CD14-positive monocyte (primary cell): Measurements from ENCODE around the gene PCDH1. TPM values are rescaled to one million over a fixed set of nuclear protein-coding genes. Genes with fewer than 3 reads are reported as not detected.
A peak's percentile ranks its signal among the peaks of the same experiment; 100 is the strongest.

Experiments used
- DNase-seq, 3 donors: peaks; one replicate each; pipeline ENCODE4 v3.0.0-alpha.2; 2011 to 2022
- H2AFZ ChIP-seq: 2 replicates; pipeline ENCODE4 v1.6.0; 2012; ENCODE audit warnings: mild to moderate bottlenecking, low read depth, low read length, inconsistent platforms; ENCODE audit not compliant: insufficient read depth, poor library complexity, severe bottlenecking
- H3K27ac ChIP-seq, 2 donors: 1 replicate in 1 of 2; 2 replicates in 1 of 2; pipeline ENCODE4 v1.5.1; 2012 to 2013; ENCODE audit warnings: low read length in 2 of 2, control low read depth in 1 of 2, inconsistent platforms in 1 of 2, low read depth in 1 of 2, mild to moderate bottlenecking in 1 of 2
- H3K27me3 ChIP-seq, 2 donors: one replicate each; pipeline versions ENCODE4 v1.6.0 to v1.6.1; 2011 to 2013; ENCODE audit warnings: low read length in 2 of 2; ENCODE audit not compliant: control insufficient read depth in 2 of 2, insufficient read depth in 2 of 2
- H3K36me3 ChIP-seq, 2 donors: replicated peaks in 1 of 2; 1 replicate in 1 of 2; 2 replicates in 1 of 2; pipeline versions ENCODE4 v1.5.1 to v1.6.1; 2012 to 2013; ENCODE audit warnings: low read length in 2 of 2, control low read depth in 1 of 2, inconsistent platforms in 1 of 2, mild to moderate bottlenecking in 1 of 2; ENCODE audit not compliant: insufficient read depth in 2 of 2, control insufficient read depth in 1 of 2
- H3K4me1 ChIP-seq, 2 donors: 1 replicate in 1 of 2; 2 replicates in 1 of 2; pipeline versions ENCODE4 v1.5.1 to v1.6.1; 2012 to 2013; ENCODE audit warnings: low read length in 2 of 2, control low read depth in 1 of 2, inconsistent platforms in 1 of 2, mild to moderate bottlenecking in 1 of 2, moderate library complexity in 1 of 2; ENCODE audit not compliant: insufficient read depth in 2 of 2, control insufficient read depth in 1 of 2
- H3K4me2 ChIP-seq: replicated peaks from 2 replicates; pipeline ENCODE3; 2012; ENCODE audit warnings: low read length, moderate library complexity, mild to moderate bottlenecking; ENCODE audit not compliant: poor library complexity, severe bottlenecking; ENCODE audit errors: extremely low read depth
- H3K4me3 ChIP-seq, 3 experiments: fragments of 200-600 bp in 1 of 3; sonication (generic) in 1 of 3; replicated peaks in 1 of 3; 1 replicate in 2 of 3; 2 replicates in 1 of 3; pipeline ENCODE4 v1.5.1; 2011 to 2013; ENCODE audit warnings: low read length in 3 of 3, mild to moderate bottlenecking in 3 of 3, control low read depth in 2 of 3, low read depth in 2 of 3, inconsistent platforms in 1 of 3, moderate library complexity in 1 of 3
- H3K79me2 ChIP-seq: 2 replicates; pipeline ENCODE4 v1.6.0; 2012; ENCODE audit warnings: mild to moderate bottlenecking, control low read depth, inconsistent platforms, low read length, moderate library complexity; ENCODE audit not compliant: insufficient read depth
- H3K9ac ChIP-seq: 2 replicates; pipeline ENCODE4 v1.6.0; 2017; ENCODE audit warnings: low read length, mild to moderate bottlenecking; ENCODE audit not compliant: insufficient read depth, poor library complexity, severe bottlenecking
- H3K9me3 ChIP-seq, 2 donors: replicated peaks in 1 of 2; 1 replicate in 1 of 2; 2 replicates in 1 of 2; pipeline versions ENCODE4 v1.5.1 to v1.6.1; 2012 to 2013; ENCODE audit warnings: low read length in 2 of 2, control low read depth in 1 of 2; ENCODE audit not compliant: control insufficient read depth in 1 of 2, insufficient read depth in 1 of 2
- H4K20me1 ChIP-seq: 2 replicates; pipeline ENCODE4 v1.6.0; 2012; ENCODE audit warnings: mild to moderate bottlenecking, low read length, control low read depth, moderate library complexity; ENCODE audit not compliant: insufficient read depth
- H3K27ac Mint-ChIP-seq, 7 donors: one replicate each; pipeline ENCODE4 v1.8.0; 2020; ENCODE audit warnings: mild to moderate bottlenecking in 7 of 7, mixed read lengths in 7 of 7, moderate library complexity in 6 of 7, inconsistent platforms in 2 of 7
- H3K27me3 Mint-ChIP-seq, 3 donors: one replicate each; pipeline ENCODE4 v1.8.0; 2021 to 2022; ENCODE audit warnings: low read depth in 3 of 3, mild to moderate bottlenecking in 3 of 3, mixed read lengths in 3 of 3, moderate library complexity in 3 of 3, inconsistent platforms in 1 of 3
- H3K36me3 Mint-ChIP-seq, 2 donors: one replicate each; pipeline ENCODE4 v1.8.0; 2020; ENCODE audit warnings: mixed read lengths in 2 of 2, inconsistent platforms in 1 of 2, mild to moderate bottlenecking in 1 of 2
- H3K4me1 Mint-ChIP-seq: one replicate; pipeline ENCODE4 v1.8.0; 2020; ENCODE audit warnings: mild to moderate bottlenecking, mixed read lengths
- H3K4me3 Mint-ChIP-seq, 2 donors: one replicate each; pipeline ENCODE4 v1.8.0; 2020; ENCODE audit warnings: mild to moderate bottlenecking in 2 of 2, mixed read lengths in 2 of 2, moderate library complexity in 1 of 2
- H3K9me3 Mint-ChIP-seq, 7 donors: one replicate each; pipeline ENCODE4 v1.8.0; 2020 to 2022; ENCODE audit warnings: mixed read lengths in 7 of 7, mild to moderate bottlenecking in 6 of 7, moderate library complexity in 6 of 7, inconsistent platforms in 2 of 7
- WGBS: methylation state at CpG from one replicate; pipeline ENCODE4 v1.1.5; 2013; ENCODE audit warnings: missing lambda C conversion rate; ENCODE audit not compliant: insufficient coverage; 5-methylcytosine and 5-hydroxymethylcytosine counted together
- intact Hi-C, 2 donors: fragments of 100-400 bp; cut with micrococcal nuclease; formaldehyde crosslinking; loops; one replicate each; pipeline versions ENCODE4 v1.15.0 to v1.15.1; 2023
- polyA plus RNA-seq, 3 donors: library from polyadenylated mRNA; depleted of rRNA in 1 of 3; unstranded in 2 of 3; stranded (reverse) in 1 of 3; fragments of 300-500 nt in 2 of 3; fragments of >200 nt in 1 of 3; fragmentation: Illumina TruSeq in 2 of 3; gene quantifications; 1 replicate in 2 of 3; 2 replicates in 1 of 3; pipeline ENCODE4 v1.2.3, GENCODE V29; 2012 to 2021
- TF ChIP-seq, protein P1 (sequence below): fragments of 200-600 bp; IDR thresholded peaks from one replicate; pipeline ENCODE4 v1.8.0; 2022; ENCODE audit warnings: antibody characterized with exemption, mild to moderate bottlenecking

PCDH1 gene
- polyA plus RNA-seq, 3 donors: not detected

DNA sequence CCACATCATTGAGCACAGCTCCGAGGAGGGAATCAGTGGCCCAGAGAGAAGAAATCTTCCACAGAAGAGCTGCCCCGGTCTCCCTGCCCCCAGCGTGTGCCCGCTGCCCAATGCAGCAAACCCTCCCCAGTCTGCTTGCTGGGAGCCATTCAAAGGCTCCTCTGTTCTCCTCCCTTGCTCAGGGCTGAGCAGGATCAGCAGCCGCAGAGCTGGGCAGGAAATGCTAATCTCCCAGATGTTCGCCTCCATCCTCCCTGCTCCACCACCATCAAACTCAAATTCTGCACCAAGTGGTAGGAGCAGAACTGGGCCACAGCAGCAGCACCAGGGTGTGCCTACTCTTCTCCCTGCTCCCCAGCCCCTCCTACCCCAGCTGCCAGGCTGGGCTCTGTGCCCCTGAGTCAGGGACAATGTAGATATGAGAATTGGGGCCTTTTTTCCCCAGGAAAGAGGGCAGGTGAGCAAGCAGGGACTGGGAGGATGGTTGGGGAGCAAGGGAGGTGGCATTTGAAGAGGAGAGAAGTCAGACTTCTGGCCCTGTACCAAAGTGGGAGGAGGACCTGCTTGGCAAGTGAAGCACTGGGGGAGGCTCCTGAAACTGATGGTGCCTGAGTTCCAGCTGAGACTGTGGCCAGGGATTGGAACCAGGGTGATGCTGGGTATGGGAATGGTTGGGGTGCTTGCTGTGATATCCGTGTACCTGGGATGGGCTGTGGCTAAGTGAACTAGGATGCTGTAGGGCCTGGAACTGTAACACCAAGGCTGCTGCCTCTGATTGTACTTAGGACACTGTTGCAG is 1.9 kb upstream of the PCDH1 start:
- H2AFZ ChIP-seq: no peak overlapping the region
- 16% methylated on average over 6 of the region's 7 CpGs for WGBS
- TF ChIP-seq, protein P1, sequence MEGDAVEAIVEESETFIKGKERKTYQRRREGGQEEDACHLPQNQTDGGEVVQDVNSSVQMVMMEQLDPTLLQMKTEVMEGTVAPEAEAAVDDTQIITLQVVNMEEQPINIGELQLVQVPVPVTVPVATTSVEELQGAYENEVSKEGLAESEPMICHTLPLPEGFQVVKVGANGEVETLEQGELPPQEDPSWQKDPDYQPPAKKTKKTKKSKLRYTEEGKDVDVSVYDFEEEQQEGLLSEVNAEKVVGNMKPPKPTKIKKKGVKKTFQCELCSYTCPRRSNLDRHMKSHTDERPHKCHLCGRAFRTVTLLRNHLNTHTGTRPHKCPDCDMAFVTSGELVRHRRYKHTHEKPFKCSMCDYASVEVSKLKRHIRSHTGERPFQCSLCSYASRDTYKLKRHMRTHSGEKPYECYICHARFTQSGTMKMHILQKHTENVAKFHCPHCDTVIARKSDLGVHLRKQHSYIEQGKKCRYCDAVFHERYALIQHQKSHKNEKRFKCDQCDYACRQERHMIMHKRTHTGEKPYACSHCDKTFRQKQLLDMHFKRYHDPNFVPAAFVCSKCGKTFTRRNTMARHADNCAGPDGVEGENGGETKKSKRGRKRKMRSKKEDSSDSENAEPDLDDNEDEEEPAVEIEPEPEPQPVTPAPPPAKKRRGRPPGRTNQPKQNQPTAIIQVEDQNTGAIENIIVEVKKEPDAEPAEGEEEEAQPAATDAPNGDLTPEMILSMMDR: no peak
- intact Hi-C loops: loop anchor here in 1 of 2 donors (5.0 kb wide), 1 partner anchor 178 kb away; no protein-coding TSS in a partner anchor
- peaks cover 12 to 18% of the 10 kb centered on the region in 2 donors for H3K4me1 ChIP-seq
- Mint-ChIP-seq H3K4me1 (peaks cover 25% of the 10 kb centered on the region), H3K27me3 (peaks cover 87 to 97% (median 92%) of the 10 kb centered on the region in 3 donors), H3K27ac (peak overlapping the region in 3 of 7 donors; percentile 11 to 72 (median 38)), H3K36me3 (peaks cover 0 to 13% of the 10 kb centered on the region in 2 donors), H3K9me3 (peaks cover 0 to 31% (median 13%) of the 10 kb centered on the region in 7 donors), H3K4me3 (peak overlapping the region in 1 of 2 donors; percentile 98)
- no peak overlapping the region for H3K27ac ChIP-seq
- H3K9me3 ChIP-seq: peaks cover 2 to 50% of the 10 kb centered on the region in 2 donors
- peaks cover 77 to 92% of the 10 kb centered on the region in 2 donors for H3K27me3 ChIP-seq
- no peak for DNase-seq
- no peak overlapping the region for H3K4me3 ChIP-seq
- peaks cover 4% of the 10 kb centered on the region for H4K20me1 ChIP-seq
- H3K9ac ChIP-seq: no peak overlapping the region
- no peaks in the 10 kb centered on the region for H3K36me3 ChIP-seq
- no peak overlapping the region for H3K4me2 ChIP-seq
- H3K79me2 ChIP-seq: no peaks in the 10 kb centered on the region

DNA sequence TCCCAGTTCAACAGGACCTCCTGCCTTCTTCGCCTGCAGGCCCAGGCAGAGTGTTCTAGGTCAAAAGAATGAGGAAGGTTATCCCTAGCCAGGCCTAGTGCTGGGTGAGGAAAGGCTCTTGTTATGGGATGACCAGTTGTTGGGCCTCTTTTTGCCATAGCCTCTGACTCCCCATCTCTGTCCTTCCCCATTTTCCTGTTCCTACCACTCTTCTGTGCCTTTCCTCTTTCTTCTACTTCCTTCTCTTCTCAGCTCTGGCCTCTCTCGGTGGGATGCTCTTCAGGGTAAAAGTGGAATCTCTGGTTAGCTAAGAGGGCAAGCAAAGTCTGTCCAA is 1.2 kb upstream of the PCDH1 start:
- Histone ChIP-seq H3K4me3 (peak overlapping the region in 1 of 3 experiments; percentile 58), H3K27ac (no peak overlapping the region), H3K27me3 (peaks cover 74 to 92% of the 10 kb centered on the region in 2 donors), H4K20me1 (peaks cover 4% of the 10 kb centered on the region), H3K36me3 (no peaks in the 10 kb centered on the region), H3K79me2 (no peaks in the 10 kb centered on the region), H3K9ac (no peak overlapping the region), H2AFZ (no peak overlapping the region), H3K4me2 (peak overlapping the region; percentile 62), H3K9me3 (peaks cover 2 to 52% of the 10 kb centered on the region in 2 donors), H3K4me1 (peaks cover 12 to 18% of the 10 kb centered on the region in 2 donors)
- Mint-ChIP-seq H3K27ac (peak overlapping the region in 4 of 7 donors; percentile 10 to 47 (median 26)), H3K4me1 (peaks cover 25% of the 10 kb centered on the region), H3K36me3 (peaks cover 0 to 13% of the 10 kb centered on the region in 2 donors), H3K4me3 (peak overlapping the region; percentile 72 to 98), H3K27me3 (peaks cover 88 to 97% (median 93%) of the 10 kb centered on the region in 3 donors), H3K9me3 (peaks cover 0 to 31% (median 12%) of the 10 kb centered on the region in 7 donors)
- TF ChIP-seq, protein P1: peak; percentile 71
- intact Hi-C loops: loop anchor here in 1 of 2 donors (5.0 kb wide), 1 partner anchor 177 kb away; no protein-coding TSS in a partner anchor
- WGBS: 0% methylated on average over 1 of the region's 2 CpGs
- no peak for DNase-seq
